H9 (cell line): ENCODE measurements around the gene GSE1. TPM values are rescaled to one million over a fixed set of nuclear protein-coding genes. Genes with fewer than 3 reads are reported as not detected.

ENCODE experiments used
- DNase-seq: peaks from one replicate; pipeline ENCODE4 v3.0.0-alpha.2; 2017
- H2AFZ ChIP-seq: one replicate; pipeline ENCODE4 v1.6.1; 2013; ENCODE audit warnings: mild to moderate bottlenecking, low read length, control low read depth, moderate library complexity
- H2AK5ac ChIP-seq: 2 replicates; pipeline ENCODE4 v1.6.1; 2013; ENCODE audit warnings: low read length, control low read depth, mixed read lengths; ENCODE audit not compliant: insufficient read length
- H2BK120ac ChIP-seq: one replicate; pipeline ENCODE4 v1.6.1; 2013; ENCODE audit warnings: low read depth, mild to moderate bottlenecking, low read length, control low read depth, inconsistent platforms; ENCODE audit not compliant: poor library complexity, severe bottlenecking
- H2BK12ac ChIP-seq: 2 replicates; pipeline ENCODE4 v1.6.1; 2013; ENCODE audit warnings: low read length, control low read depth, mixed read lengths, low read depth; ENCODE audit not compliant: insufficient read length
- H2BK15ac ChIP-seq: 2 replicates; pipeline ENCODE4 v1.6.1; 2013; ENCODE audit warnings: low read depth, low read length, control low read depth
- H2BK20ac ChIP-seq: one replicate; pipeline ENCODE4 v1.6.1; 2013; ENCODE audit warnings: low read depth, mild to moderate bottlenecking, low read length, control low read depth, inconsistent platforms; ENCODE audit not compliant: poor library complexity, severe bottlenecking
- H2BK5ac ChIP-seq: 2 replicates; pipeline ENCODE4 v1.6.1; 2013; ENCODE audit warnings: low read length, control low read depth, mixed read lengths; ENCODE audit not compliant: insufficient read length
- H3K14ac ChIP-seq: 2 replicates; pipeline ENCODE4 v1.6.1; 2013; ENCODE audit warnings: low read length, control low read depth; ENCODE audit not compliant: insufficient read depth
- H3K18ac ChIP-seq: 2 replicates; pipeline ENCODE4 v1.6.1; 2013; ENCODE audit warnings: low read depth, mild to moderate bottlenecking, mixed read lengths, low read length, control low read depth; ENCODE audit not compliant: insufficient read length
- H3K23ac ChIP-seq: 2 replicates; pipeline ENCODE4 v1.6.1; 2013; ENCODE audit warnings: low read length, control low read depth, mixed read lengths, low read depth; ENCODE audit not compliant: insufficient read length
- H3K23me2 ChIP-seq: 2 replicates; pipeline ENCODE4 v1.6.1; 2013; ENCODE audit warnings: low read depth, mild to moderate bottlenecking, mixed read lengths, low read length, control low read depth; ENCODE audit not compliant: insufficient read length, poor library complexity, severe bottlenecking
- H3K27ac ChIP-seq: 2 replicates; pipeline ENCODE4 v1.5.1; 2013; ENCODE audit warnings: low read length, control low read depth, mixed read lengths, low read depth; ENCODE audit not compliant: insufficient read length
- H3K27me3 ChIP-seq: 2 replicates; pipeline ENCODE4 v1.6.1; 2013; ENCODE audit warnings: low read length, control low read depth, inconsistent platforms; ENCODE audit not compliant: insufficient read depth
- H3K4ac ChIP-seq: 2 replicates; pipeline ENCODE4 v1.6.1; 2013; ENCODE audit warnings: low read depth, mild to moderate bottlenecking, control low read depth, inconsistent platforms, low read length, moderate library complexity
- H3K4me1 ChIP-seq: 2 replicates; pipeline ENCODE4 v1.6.1; 2013; ENCODE audit warnings: low read length, control low read depth, inconsistent platforms; ENCODE audit not compliant: insufficient read depth
- H3K4me2 ChIP-seq: 2 replicates; pipeline ENCODE4 v1.6.1; 2013; ENCODE audit warnings: low read length, control low read depth, mixed read lengths; ENCODE audit not compliant: insufficient read length, insufficient read depth
- H3K56ac ChIP-seq: 2 replicates; pipeline ENCODE4 v1.6.1; 2013; ENCODE audit warnings: low read depth, mild to moderate bottlenecking, mixed read lengths, low read length, control low read depth; ENCODE audit not compliant: insufficient read length
- H3K79me1 ChIP-seq: 2 replicates; pipeline ENCODE4 v1.6.1; 2013; ENCODE audit warnings: low read depth, mild to moderate bottlenecking, moderate library complexity, low read length, control low read depth, inconsistent platforms; ENCODE audit not compliant: insufficient read depth, poor library complexity, severe bottlenecking
- H3K79me2 ChIP-seq: 2 replicates; pipeline ENCODE4 v1.6.1; 2013; ENCODE audit warnings: low read length, control low read depth, inconsistent platforms; ENCODE audit not compliant: insufficient read depth
- H3K9ac ChIP-seq: 2 replicates; pipeline ENCODE4 v1.6.1; 2013; ENCODE audit warnings: low read length, control low read depth, mixed read lengths; ENCODE audit not compliant: insufficient read length; ENCODE audit errors: extremely low read depth
- H3K9me3 ChIP-seq: one replicate; pipeline ENCODE4 v1.6.1; 2013; ENCODE audit warnings: low read depth, low read length, inconsistent platforms; ENCODE audit not compliant: control insufficient read depth
- H3T11ph ChIP-seq: one replicate; pipeline ENCODE4 v1.6.1; 2013; ENCODE audit warnings: mild to moderate bottlenecking, low read length, control low read depth, inconsistent platforms
- H4K20me1 ChIP-seq: one replicate; pipeline ENCODE4 v1.6.1; 2013; ENCODE audit not compliant: control insufficient read depth, insufficient read length, insufficient read depth
- H4K5ac ChIP-seq: 2 replicates; pipeline ENCODE4 v1.6.1; 2013; ENCODE audit warnings: low read depth, mild to moderate bottlenecking, mixed read lengths, low read length, control low read depth; ENCODE audit not compliant: insufficient read length
- H4K8ac ChIP-seq: replicated peaks from 2 replicates; pipeline ENCODE4 v1.6.1; 2013; ENCODE audit warnings: low read length, control low read depth, mixed read lengths, low read depth; ENCODE audit not compliant: insufficient read length
- H4K91ac ChIP-seq: 2 replicates; pipeline ENCODE4 v1.6.1; 2013; ENCODE audit warnings: low read depth, mild to moderate bottlenecking, moderate library complexity, mixed read lengths, low read length, control low read depth; ENCODE audit not compliant: insufficient read length
- H3K27ac Mint-ChIP-seq, 3 experiments: 2 replicates in 2 of 3; 3 replicates in 1 of 3; pipeline ENCODE4 v1.8.0; 2020 to 2021; ENCODE audit warnings: mixed read lengths in 3 of 3, mild to moderate bottlenecking in 1 of 3, moderate library complexity in 1 of 3
- H3K27me3 Mint-ChIP-seq: 2 replicates; pipeline ENCODE4 v1.8.0; 2021; ENCODE audit warnings: low read depth, mild to moderate bottlenecking, moderate library complexity, mixed read lengths
- H3K36me3 Mint-ChIP-seq, 3 experiments: 2 replicates in 2 of 3; 3 replicates in 1 of 3; pipeline ENCODE4 v1.8.0; 2020 to 2021; ENCODE audit warnings: low read depth in 3 of 3, mixed read lengths in 3 of 3; ENCODE audit not compliant: insufficient read depth in 1 of 3
- H3K4me1 Mint-ChIP-seq, 2 experiments: 2 replicates each; pipeline ENCODE4 v1.8.0; 2020; ENCODE audit warnings: mixed read lengths in 2 of 2
- H3K4me3 Mint-ChIP-seq, 2 experiments: 2 replicates in 1 of 2; 3 replicates in 1 of 2; pipeline ENCODE4 v1.8.0; 2020 to 2021; ENCODE audit warnings: mild to moderate bottlenecking in 2 of 2, mixed read lengths in 2 of 2, moderate library complexity in 1 of 2
- H3K9me3 Mint-ChIP-seq, 2 experiments: 2 replicates in 1 of 2; 3 replicates in 1 of 2; pipeline ENCODE4 v1.8.0; 2020; ENCODE audit warnings: mild to moderate bottlenecking in 2 of 2, mixed read lengths in 2 of 2, moderate library complexity in 1 of 2
- CTCF ChIP-seq: fragments of 200-600 bp; sonication (generic); conservative IDR thresholded peaks from 3 replicates; pipeline ENCODE4 v1.8.0; 2021; ENCODE audit warnings: antibody characterized with exemption, mild to moderate bottlenecking
- WGBS: extraction: QIAGEN DNeasy Blood & Tissue Kit; methylation state at CpG from one replicate; pipeline ENCODE4 v1.1.7; 2013; ENCODE audit warnings: missing lambda C conversion rate, low lambda C conversion rate, mixed read lengths; ENCODE audit not compliant: insufficient read length; ENCODE audit errors: extremely low coverage; 5-methylcytosine and 5-hydroxymethylcytosine counted together
- total RNA-seq: library from RNA; stranded (reverse); gene quantifications from 2 replicates; pipeline ENCODE4 v1.2.1, GENCODE V29; 2021

Gene GSE1
- total RNA-seq, 1 experiment from 2014 or later = 125 TPM

GRCh38 chr16:85724126-85724879 is 111.2 kb downstream of the GSE1 start:
- no peak overlapping the region for H3K4me3 Mint-ChIP-seq
- Histone ChIP-seq H3K18ac (no peak overlapping the region), H2BK120ac (no peak overlapping the region), H2BK12ac (no peak overlapping the region), H3K4me2 (no peak overlapping the region), H3K14ac (no peak overlapping the region), H2BK20ac (no peak overlapping the region), H3K79me1 (no peaks in the 10 kb centered on the region), H3K9me3 (no peaks in the 10 kb centered on the region), H3K79me2 (no peaks in the 10 kb centered on the region), H3K27me3 (no peaks in the 10 kb centered on the region), H2BK5ac (no peak overlapping the region), H4K8ac (no peak overlapping the region), H4K91ac (no peak overlapping the region), H2AFZ (no peak overlapping the region), H3K9ac (no peak overlapping the region), H3K4ac (no peak overlapping the region), H3K23me2 (no peaks in the 10 kb centered on the region), H4K5ac (no peak overlapping the region), H3T11ph (no peak overlapping the region), H2AK5ac (no peak overlapping the region), H3K4me1 (no peaks in the 10 kb centered on the region), H3K56ac (no peak overlapping the region), H4K20me1 (no peaks in the 10 kb centered on the region), H3K23ac (no peak overlapping the region), H2BK15ac (no peak overlapping the region), H3K27ac (no peak overlapping the region)
- H3K27me3 Mint-ChIP-seq = peaks cover 3% of the 10 kb centered on the region; the same call in 1 of the 2 replicates
- no peaks in the 10 kb centered on the region; a peak in 1 of 7 replicates for H3K36me3 Mint-ChIP-seq
- no peaks in the 10 kb centered on the region for H3K9me3 Mint-ChIP-seq
- H3K4me1 Mint-ChIP-seq = peaks cover 4 to 9% of the 10 kb centered on the region in 2 experiments; a peak in 3 of 4 replicates
- WGBS = no CpG with 5 or more reads among the region's 20 CpGs
- 0 out of 7 replicates have a peak overlapping the region, but pooled peaks of 1 of the 3 experiments have one; percentile 34 for H3K27ac Mint-ChIP-seq
- no peak for TF ChIP-seq CTCF
- DNase-seq = no peak
